SKM-1 treated with dmso at 0.1 percent for 144 hours (cell line): ENCODE measurements around the gene NR2F1-AS1.
"Not testable (repeated sequence)": the region's sequence is repeated elsewhere in the genome, so short reads cannot be mapped to it uniquely, and the experiment has no call there.

Source experiments
- DNase-seq: peaks from one replicate; lab custom pipeline; 2025; ENCODE audit not compliant: unreplicated experiment; lab: John Stamatoyannopoulos, UW

Gene NR2F1-AS1

DNA sequence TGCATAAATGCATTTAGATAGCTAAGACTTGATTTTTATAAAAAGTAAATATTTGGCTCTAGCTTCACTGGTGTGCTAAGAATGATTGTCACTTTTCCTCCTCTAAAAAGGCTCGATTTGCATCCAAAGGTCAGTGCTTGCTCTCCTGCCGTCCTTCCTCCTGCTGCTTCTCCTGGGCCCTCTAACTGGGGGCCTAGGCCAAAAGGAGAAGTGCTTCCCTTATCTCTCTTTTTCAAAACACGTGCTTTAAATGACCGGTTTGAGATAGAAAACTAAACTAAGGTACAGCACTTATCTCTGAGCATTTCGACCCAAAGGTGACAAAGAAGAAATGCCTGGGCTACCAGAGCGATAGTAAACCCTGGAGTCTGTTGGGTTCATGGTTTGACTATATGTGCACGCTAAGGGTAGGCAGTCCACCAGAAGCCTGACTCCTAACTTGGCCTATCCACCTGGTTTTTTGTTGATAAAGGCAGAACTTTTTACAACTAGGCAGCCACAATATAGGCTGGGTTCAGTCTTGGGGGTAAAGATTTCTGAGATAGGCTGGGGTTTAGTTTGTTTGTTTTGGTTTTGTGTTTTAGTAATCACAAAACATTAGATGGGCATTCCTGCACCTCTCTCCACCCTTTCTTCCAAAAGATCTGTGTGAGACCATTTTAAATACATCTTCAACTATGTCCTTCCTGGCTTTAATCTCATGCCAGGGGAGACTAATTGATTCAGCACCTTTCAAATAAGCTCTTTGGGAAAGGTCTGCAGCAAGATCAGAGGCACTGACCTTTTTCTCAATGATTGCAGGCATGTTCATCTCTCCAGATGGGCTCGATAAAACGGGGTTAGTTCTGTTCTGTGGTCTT lies 3.8 kb downstream of the NR2F1-AS1 start:
- DNase-seq: no peak

DNA sequence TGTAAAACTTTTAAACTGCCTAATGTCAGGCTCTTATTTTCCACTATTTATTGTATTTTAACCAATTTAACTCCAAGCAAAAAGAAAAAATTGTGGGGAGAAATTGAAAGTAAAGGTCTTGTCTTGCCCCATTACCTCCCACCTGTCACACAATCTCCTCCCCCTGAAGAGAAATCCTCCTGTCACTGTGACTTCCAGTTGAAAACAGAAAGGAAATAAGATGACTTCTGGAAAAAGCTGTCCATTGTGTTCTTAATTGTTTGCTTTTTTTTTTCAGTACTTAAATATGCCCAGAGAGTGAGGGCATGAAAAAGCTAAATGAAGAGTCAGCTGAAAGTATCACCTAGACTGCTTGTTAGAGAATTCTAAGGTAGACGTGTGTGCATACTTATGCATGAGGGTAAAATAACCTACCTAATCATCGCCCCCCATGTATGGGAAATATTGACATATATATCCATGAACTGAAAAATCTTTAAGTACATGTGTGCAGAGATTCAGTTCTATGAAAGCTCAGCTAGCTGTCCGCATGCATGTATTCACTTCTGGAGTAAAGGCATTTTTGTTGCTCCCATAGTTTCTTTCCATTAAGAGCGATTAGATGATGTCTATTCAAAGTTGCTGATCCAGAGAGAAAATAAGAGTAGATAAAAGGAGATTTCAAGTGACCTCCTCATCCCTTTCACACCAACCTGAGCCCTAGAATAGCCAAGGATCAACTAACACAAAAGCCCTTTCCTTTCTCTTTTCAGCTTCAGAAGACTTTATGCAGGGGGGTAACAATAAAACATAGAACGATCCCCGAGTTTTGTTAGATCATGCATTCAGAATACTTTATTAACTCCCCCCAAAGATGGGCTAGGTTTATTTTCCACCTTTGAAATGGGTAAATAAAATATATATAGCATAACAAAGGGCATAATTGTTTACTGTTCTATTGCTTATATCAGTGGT lies 5.3 kb downstream of the NR2F1-AS1 start:
- DNase-seq: no peak

DNA sequence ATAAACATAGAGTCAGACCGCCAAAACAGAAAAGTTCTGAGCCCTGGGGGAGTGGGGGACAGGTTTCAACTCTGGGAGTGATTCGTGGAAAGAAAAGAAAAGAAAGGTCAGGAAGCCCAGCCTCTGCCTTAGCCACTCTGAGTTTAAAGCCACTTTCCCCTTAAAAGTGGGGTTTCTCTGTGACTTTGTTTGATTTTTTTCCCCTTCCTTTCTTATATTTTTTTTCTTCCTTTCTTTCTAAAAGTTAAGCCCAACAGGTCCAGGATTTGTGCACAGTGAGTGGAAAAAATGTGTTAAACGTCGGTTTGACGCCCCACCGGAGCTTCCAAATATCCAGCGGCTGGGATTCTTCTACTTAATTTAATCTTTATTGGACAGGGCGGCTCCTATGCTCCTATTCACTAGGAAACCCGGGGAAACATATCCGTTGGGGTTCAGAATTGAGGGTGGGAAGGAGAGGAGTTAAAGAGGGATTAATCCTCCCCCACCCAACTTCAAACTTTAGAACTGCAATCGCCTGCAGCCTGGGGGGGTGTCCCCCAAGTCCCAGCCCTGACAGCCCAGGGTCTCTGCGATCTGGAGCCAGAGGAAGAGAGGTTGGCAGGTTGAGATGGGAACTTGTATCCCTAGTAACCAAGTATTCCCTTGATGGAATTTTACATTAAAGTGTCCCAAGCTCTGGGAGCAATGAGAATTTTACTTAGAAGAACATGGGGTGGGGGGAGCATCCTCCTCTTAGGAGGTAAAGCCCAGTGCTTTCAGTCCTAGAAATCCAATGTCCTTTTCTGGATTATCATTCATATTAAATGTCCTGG lies 6.3 kb downstream of the NR2F1-AS1 start:
- DNase-seq: no peak

DNA sequence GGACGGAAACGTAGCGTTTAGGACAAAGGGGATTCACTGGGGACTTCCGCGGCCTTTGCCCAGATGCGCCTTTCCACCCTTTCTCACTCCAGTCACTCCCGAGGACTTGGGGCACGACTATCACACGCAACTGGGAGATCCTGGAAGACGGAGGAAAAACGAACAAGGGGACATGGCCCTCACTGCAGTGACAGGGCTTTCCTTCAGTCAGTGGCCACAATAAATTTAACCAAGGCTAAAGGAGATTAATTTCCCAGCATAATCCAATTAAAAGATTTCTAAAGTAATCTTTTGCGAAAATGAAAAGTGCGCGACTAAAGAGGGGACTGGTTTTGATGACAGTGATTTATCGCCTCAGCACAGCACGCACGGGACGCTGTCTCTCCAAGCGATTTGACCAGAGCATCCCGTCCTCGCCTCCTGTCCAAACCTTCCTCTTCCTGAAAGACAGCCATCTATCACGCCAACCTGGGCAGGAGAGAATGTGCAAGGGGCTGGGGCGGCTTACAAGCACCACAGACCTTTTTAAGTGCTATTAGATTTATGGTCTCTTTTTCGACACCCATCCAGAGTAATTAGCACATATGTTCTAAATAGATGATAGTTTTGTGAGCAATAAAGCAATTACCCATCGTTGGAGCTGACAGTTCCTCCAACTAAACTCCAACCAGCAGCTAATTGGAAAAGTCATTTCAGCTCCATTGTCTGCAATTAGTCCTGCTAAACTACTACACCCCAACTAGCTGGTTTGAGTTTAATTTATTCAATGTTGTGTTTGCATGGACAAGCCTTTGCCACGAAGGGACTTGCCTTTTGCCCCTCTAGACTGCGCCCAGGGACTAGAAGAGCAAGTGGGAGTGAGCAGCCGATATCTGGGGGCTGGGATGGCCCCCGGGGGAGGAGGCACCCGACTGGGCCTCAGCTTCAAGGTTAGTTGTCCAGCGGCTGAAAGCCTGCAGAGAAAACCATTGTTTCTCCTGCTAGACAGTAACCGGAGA lies 7.4 kb downstream of the NR2F1-AS1 start:
- no peak for DNase-seq

DNA sequence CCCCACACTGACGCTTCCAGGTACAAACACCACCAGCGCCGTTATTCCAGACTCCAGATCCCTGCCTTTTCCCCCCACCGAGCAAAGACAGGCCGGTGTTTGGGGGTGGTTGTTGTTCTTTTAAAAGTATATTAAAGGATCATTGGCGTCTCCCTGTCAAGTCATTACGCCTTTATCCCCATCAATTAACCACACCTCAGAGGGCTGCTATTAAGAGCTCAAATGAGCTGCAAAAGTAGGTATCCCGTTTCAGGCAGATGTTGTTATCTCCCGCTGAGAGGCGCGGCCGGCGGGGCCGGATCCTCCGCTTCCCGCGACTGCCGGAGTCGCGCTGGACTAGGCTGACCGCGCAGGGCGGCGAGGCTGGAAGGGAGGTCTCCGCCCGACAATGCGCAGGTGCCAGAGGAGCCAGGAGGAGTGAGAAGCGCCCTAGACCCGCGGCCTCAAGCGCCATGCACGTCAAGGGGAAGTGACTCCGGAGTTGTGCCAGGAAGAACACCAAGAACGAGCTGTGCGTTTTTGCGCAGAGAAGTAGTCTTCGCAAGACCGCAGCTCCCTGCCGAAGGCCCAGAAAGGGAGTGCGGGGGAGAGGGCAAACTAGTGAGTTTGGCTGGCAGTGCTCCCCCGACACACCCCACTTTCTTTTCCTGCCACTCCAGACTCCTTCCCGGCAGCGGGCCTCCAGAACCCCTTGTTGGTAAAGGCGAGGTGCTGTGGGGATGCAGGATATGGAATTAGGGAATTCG lies 8.2 kb downstream of the NR2F1-AS1 start:
- DNase-seq: no peak

DNA sequence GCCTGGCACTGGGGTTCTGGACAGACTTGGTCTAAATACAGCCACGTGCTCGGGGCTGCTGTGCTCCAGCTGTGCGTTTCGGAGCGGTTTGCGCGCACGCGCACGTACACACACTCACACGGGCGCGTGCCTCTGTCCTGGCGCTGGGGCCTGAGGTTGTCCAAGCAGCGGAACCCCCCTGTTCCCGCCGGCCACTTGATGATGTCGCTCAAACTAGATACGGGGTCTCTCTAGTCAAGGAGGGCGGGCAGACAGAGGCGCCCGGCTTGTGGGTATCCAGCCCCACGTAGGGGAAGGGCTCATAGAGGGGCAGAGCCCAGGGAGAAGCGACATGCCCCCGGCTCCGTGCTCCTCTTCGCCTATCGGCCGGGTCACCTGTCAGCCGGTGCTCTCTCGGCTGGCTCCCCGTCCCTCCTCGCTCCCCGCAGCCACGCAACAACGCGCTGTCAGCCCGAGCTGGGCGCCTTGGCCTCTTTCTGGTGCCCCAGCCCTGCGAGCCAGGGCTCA lies 8.9 kb downstream of the NR2F1-AS1 start:
- DNase-seq: no peak

DNA sequence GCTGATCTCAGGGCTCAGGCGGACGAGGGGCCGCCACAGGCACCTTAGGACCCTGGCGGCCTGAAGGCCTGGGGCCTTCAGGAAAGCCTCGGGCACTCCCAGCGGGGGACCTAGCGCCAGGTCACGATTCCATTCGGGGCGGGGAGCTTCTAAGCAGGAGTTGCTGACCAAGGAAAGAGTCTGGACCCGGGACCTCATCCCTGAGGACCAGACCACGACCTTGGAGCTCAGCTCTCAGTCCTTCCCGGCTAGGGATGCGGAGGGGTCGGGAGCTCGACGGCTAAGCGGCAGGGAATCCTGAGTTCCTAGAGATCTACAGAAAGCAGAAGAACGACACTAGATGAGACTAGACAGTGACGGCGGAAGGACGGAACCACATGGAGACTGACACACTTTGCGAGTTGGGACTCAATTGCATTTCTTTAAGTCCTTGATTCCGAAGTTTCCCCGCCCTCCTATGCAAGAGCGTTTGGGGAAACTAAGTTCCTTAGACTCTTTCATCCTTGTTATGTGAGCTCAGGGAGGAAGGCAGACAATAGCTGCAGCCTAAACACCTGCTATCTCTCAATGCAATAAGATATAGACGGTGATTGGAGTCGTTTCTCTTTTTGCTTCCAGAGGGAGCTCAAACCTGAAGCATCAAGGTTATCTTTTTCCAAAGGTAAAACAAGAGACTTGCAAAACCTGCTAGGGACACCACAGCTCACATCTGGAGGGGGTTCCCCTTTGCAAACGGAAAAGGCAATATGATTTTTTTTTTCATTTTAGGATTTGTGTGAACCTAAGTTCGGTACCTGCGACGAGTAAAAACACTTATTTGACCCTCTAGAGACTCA lies 9.7 kb downstream of the NR2F1-AS1 start:
- no peak for DNase-seq

DNA sequence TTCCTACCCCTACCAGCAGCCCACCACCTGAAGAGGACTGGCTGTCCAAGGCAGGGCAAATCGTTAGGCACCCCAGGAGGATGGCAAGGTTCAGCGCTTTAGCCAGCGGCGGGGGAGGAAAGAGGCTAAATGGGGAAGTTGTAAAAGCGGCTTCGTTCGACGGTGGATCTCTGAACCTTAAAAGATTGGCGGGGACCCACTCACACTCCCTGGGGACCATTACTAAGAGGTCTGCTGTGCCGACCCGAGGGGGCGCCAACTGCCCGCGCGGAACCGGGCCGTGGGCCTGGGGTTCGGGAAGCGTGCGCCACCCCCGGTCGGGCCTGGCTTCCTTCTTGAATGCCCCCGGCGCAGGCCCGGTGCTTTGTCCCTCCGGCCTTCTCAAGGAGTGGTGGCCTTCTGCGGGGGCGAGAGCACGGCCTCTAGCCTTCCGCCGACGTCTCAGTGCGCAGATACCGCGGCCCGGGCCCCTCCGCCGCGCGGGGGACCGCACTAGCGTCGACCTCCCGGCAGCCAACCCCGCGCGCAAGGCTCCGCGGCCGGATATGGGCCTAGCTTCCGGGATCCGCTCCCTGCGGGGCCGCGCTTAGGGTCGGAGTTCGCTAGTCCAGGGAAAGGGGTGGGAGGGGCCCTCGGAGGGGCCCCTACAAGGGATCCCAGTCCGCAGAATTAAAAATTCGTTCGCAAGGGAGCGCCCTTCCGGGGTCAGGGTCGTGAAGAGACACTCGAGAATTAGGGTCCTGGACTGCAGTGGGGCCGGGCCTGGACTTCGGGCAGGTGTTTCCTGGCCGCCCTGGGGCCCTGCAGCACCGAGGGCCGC lies 10.5 kb downstream of the NR2F1-AS1 start:
- no peak for DNase-seq

DNA sequence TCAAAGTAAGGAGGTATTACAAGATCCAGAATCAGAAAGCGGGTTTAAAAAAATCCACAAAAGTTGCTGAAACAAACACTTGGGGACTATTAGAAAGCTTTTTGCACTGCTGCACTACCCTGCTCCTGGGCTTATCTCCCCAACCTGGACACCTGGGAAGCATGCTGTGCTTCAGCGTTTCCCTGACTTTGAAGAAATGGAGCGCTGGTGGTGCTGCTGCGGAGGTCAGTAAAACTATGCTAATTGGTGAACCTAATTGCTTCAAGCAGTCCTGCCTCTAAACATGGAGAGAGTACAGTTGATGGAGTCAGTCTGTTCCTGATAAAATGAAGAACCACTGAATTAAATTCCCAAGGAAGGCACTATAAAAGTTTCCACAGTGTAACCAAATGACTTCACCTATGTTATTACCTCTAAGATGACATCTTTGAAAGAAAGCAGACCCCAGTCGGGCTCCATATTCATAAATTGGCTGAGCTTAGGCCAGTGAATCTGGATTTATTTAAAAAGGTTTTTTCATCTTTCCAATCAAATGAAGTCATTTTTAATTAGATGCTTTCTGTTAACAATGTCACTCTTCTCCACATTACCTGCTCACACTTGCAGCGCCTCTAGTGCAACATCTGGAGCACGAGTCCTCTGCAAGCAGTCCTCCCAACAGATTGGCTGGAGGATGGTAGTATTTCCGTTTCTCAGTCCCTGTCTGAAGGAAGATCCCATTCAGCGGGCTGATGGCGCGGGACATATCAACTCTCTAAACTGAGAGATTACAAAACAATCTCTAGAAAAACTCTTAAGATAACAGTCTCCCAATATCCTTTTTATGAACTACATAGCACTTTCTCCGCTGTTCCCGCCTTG lies 11.5 kb downstream of the NR2F1-AS1 start:
- DNase-seq: no peak

DNA sequence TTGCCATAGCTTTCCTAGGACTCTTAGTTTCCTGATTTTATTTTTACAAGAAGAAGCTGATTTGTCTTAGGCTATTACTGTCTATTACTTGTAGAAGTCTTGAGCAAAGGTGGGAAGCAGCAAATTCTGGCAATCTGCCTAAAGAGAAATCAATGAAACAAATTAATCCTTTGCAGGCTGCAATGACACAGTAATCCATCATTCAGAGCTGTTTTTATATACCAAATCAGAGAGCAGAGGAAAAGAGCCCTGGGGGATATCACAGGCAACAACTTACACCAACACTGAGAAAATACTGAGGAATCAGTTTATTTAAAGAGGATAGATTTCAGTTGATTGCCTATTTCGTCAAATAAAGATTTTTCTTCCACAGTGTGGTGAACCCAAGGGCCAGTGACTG lies 13.6 kb downstream of the NR2F1-AS1 start:
- DNase-seq: no peak

DNA sequence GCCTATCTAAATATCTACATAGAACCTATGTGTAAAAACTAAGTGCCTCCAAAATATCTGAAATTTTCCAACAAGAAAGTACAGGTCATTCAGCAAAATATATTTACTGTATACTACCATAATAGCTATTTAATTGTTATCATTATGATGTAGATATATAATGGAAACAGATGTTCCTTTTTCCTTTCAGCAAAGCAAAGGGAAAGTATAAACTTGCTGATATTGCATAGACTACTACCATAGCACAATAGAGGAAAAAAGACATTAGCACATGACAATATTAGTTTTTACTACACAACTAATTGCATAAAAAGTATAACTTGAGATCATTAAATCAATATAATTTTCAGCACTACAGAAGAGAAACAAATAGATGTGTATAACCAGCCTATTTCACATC lies 14.9 kb downstream of the NR2F1-AS1 start:
- DNase-seq: no peak

DNA sequence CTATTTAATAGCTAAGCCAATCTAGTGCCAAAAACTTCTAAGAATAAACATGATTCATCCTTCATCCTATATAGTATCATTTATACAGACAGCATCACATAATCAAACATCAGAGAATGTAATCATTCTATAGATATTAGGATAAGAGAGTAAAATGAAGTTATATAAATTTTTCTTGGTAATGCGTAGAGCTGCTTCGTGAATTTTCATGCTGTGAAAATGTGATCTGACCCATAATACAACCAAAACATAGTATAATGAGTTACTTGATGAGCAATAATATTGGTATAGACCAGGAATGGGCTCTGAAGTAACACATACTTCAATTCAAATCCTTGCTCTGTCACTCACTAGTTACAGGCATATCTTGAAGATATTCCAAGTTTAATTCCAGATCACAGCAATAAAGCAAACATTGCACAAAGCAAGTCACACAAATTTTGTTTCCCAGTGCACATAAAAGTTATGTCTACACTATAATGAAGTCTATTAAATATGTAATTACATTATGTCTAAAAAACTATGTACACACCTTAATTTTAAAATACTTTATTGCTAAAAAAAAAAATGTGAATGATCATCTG lies 23.9 kb downstream of the NR2F1-AS1 start:
- DNase-seq: no peak

DNA sequence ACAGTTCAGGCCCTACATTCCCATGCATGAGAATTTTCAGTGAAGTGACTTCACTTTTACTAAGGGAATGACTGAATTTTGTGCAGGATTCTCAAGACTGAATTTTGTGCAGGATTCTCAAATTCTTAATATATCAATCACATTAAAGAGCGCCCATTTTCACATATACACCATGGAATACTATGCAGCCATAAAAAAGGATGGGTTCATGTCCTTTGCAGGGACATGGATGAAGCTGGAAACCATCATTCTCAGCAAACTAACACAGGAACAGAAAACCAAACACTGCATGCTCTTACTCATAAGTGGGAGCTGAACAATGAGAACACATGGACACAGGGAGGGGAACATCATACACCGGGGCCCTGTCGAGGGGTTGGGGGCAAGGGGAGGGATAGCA lies 31.4 kb downstream of the NR2F1-AS1 start:
- not testable (repeated sequence) for DNase-seq

DNA sequence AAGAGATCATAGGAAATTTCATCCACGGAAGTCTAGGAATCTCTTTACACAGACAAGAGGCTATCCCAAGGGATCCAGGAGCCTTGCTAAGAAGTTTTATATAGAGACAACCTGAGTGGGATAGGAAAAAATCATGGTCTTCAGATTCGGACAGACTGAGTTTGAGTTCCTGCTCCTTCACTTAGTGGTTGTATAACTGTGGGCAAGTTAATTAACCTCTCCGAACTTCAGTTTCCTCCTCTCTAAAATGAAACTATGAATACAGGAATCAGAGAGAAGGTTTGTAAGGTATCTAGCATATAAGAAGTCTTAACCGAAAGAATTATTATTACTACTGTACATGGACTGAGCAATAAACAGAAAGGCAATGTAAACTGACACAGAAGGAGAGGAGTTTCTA lies 35.1 kb downstream of the NR2F1-AS1 start:
- DNase-seq: no peak

DNA sequence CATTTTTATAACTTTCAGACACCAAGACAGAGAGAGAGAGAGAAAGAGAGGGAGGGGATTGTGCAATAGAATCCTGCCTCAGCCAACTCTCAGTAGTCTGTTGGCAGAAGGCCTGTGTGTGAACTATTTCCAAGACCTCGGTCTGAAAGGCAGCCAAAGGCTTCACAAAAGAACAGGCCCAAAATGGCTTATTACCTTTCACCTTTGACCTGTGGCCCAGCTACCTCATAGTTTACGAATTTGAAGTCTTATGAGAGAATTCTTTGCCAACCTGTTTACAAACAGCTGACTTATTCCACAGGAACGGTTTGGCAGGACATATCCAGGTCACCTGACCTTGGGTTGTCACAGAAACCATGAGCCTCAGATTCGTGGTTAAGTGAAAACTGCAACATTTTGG lies 48.6 kb downstream of the NR2F1-AS1 start:
- DNase-seq: no peak

DNA sequence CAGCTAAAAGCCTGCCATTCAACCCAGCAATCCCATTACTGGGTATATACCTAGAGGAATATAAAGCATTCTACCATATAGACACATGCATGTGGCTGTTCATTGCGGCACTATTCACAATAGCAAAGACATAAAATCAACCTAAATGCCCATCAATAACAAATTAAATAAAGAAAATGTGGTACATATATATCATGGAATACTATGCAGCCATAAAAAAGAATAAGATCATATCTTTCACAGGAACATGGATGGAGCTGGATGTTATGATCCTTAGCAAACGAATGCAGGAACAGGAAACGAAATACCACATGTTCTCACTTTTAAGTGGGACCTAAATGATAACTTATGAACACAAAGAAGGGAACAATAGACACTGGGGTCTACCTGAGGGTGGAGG lies 59.2 kb downstream of the NR2F1-AS1 start:
- not testable (repeated sequence) for DNase-seq
